Esophagus squamous epithelium (tissue), 5 donors: ENCODE measurements around the gene HELB. TPM values are rescaled to one million over a fixed set of nuclear protein-coding genes. Genes with fewer than 3 reads are reported as not detected.

Source experiments
- DNase-seq: peaks from one replicate; lab custom pipeline; 2025; lab: John Stamatoyannopoulos, UW
- H3K27ac ChIP-seq, 4 donors: fragments of 200-600 bp; sonication (generic); one replicate each; pipeline ENCODE4 v1.5.1; 2016 to 2019; ENCODE audit warnings: mild to moderate bottlenecking in 1 of 4
- H3K27me3 ChIP-seq, 4 donors: fragments of 200-600 bp; sonication (generic); 1 replicate in 3 of 4; 2 replicates in 1 of 4; pipeline versions ENCODE4 v1.5.1 to v1.6.0; 2017 to 2021; ENCODE audit warnings: antibody characterized with exemption in 1 of 4
- H3K36me3 ChIP-seq, 3 donors: fragments of 200-600 bp; sonication (generic); one replicate each; pipeline ENCODE4 v1.5.1; 2016 to 2019
- H3K4me1 ChIP-seq, 3 donors: fragments of 200-600 bp; sonication (generic); one replicate each; pipeline ENCODE4 v1.5.1; 2017 to 2019
- H3K4me3 ChIP-seq, 4 donors: fragments of 200-600 bp; sonication (generic); 1 replicate in 3 of 4; 2 replicates in 1 of 4; pipeline ENCODE4 v1.5.1; 2016 to 2019; ENCODE audit warnings: mild to moderate bottlenecking in 2 of 4, moderate library complexity in 1 of 4
- H3K9me3 ChIP-seq, 3 donors: fragments of 200-600 bp; sonication (generic); one replicate each; pipeline ENCODE4 v1.5.1; 2016 to 2019
- CTCF ChIP-seq, 6 experiments: fragments of 450-650 bp in 4 of 6; fragments of 200-600 bp in 2 of 6; sonication (generic) in 2 of 6; IDR thresholded peaks; one replicate each; pipeline ENCODE4 v1.5.1; 2016 to 2019; ENCODE audit warnings: antibody characterized with exemption in 6 of 6, mild to moderate bottlenecking in 4 of 6, moderate library complexity in 4 of 6
- POLR2A ChIP-seq, 4 donors: fragments of 450-650 bp; IDR thresholded peaks; one replicate each; pipeline ENCODE4 v1.6.1; 2017; ENCODE audit warnings: antibody characterized with exemption in 4 of 4, mild to moderate bottlenecking in 4 of 4, moderate library complexity in 3 of 4
- WGBS, 2 donors: methylation state at CpG; one replicate each; pipeline ENCODE4 v1.1.5; 2018; 5-methylcytosine and 5-hydroxymethylcytosine counted together
- intact Hi-C: fragments of 100-400 bp; cut with DNase I; formaldehyde crosslinking; loops from one replicate; pipeline ENCODE4 v1.15.0; 2022
- total RNA-seq, 4 donors: library from RNA; depleted of rRNA; stranded (reverse); fragments of >200 nt; gene quantifications; one replicate each; pipeline ENCODE4 v1.1.0, GENCODE V29; 2016
- donor health status: DM: yes; HTN: yes; CAD: no.

HELB gene
- total RNA-seq, 4 donors from 2014 or later, result 0.76 to 5.3 (median 1.8) TPM

- H3K9me3 ChIP-seq, result no peaks in the 10 kb centered on the region
- no peaks in the 10 kb centered on the region for H3K4me1 ChIP-seq
- H3K27me3 ChIP-seq, result no peaks in the 10 kb centered on the region
- H3K27ac ChIP-seq, result no peak overlapping the region
- peaks cover 0 to 57% (median 0%) of the 10 kb centered on the region in 3 donors for H3K36me3 ChIP-seq
- TF ChIP-seq POLR2A (IDR thresholded peaks at IDR 0.05), result no peak
- no peak for TF ChIP-seq CTCF (IDR thresholded peaks at IDR 0.05)
- no peak overlapping the region for H3K4me3 ChIP-seq
- no peak for DNase-seq
- intact Hi-C loops, result no loop called here
- WGBS, 2 donors, result 87 to 100% methylated on average over 1 of the region's 1 CpG
These were observed 20.7 kb downstream of the HELB start for GRCh38 chr12:66323017-66323416.

GRCh38 chr12:66329941-66330340 lies 27.6 kb downstream of the HELB start:
- Histone ChIP-seq H3K4me1 (no peaks in the 10 kb centered on the region), H3K4me3 (no peak overlapping the region), H3K9me3 (no peaks in the 10 kb centered on the region), H3K36me3 (peaks cover 0 to 34% (median 0%) of the 10 kb centered on the region in 3 donors), H3K27me3 (no peaks in the 10 kb centered on the region), H3K27ac (no peak overlapping the region)
- DNase-seq, result no peak
- intact Hi-C loops, result no loop called here
- WGBS, 2 donors, result 48 to 54% methylated on average over 5 of the region's 5 CpGs
- TF ChIP-seq CTCF (IDR thresholded peaks at IDR 0.05) (no peak), POLR2A (IDR thresholded peaks at IDR 0.05) (no peak)

DNA sequence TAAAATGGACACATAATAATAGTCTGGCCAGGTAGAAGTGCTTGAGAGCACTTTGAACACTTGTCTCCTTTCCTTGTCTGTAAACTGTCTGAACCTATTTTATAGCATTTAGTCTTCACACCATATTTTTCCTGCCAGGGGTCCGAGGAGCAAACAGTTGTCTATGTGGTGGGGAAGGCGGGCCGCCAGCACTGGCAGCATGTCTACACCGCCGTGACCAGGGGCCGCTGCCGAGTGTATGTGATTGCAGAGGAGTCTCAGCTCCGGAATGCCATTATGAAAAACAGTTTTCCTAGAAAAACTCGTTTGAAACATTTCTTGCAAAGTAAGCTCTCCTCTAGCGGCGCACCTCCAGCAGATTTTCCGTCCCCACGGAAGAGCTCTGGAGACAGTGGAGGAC lies 28.7 kb downstream of the HELB start:
- Histone ChIP-seq H3K4me1 (no peaks in the 10 kb centered on the region), H3K27me3 (no peaks in the 10 kb centered on the region), H3K27ac (no peak overlapping the region), H3K36me3 (peaks cover 0 to 24% (median 0%) of the 10 kb centered on the region in 3 donors), H3K9me3 (no peaks in the 10 kb centered on the region), H3K4me3 (no peak overlapping the region)
- TF ChIP-seq POLR2A (IDR thresholded peaks at IDR 0.05) (no peak), CTCF (IDR thresholded peaks at IDR 0.05) (no peak)
- 88 to 96% methylated on average over 13 of the region's 13 CpGs for WGBS, 2 donors
- DNase-seq, result no peak
- intact Hi-C loops, result no loop called here

GRCh38 chr12:66331814-66332213 lies 29.5 kb downstream of the HELB start:
- DNase-seq, result no peak
- no peak overlapping the region for H3K4me3 ChIP-seq
- no peaks in the 10 kb centered on the region for H3K9me3 ChIP-seq
- 94 to 95% methylated on average over 1 of the region's 1 CpG for WGBS, 2 donors
- H3K27me3 ChIP-seq, result no peaks in the 10 kb centered on the region
- intact Hi-C loops, result no loop called here
- H3K36me3 ChIP-seq, result peaks cover 0 to 16% (median 0%) of the 10 kb centered on the region in 3 donors
- H3K4me1 ChIP-seq, result no peaks in the 10 kb centered on the region
- no peak overlapping the region for H3K27ac ChIP-seq
- no peak for TF ChIP-seq CTCF (IDR thresholded peaks at IDR 0.05)
- TF ChIP-seq POLR2A (IDR thresholded peaks at IDR 0.05), result no peak

DNA sequence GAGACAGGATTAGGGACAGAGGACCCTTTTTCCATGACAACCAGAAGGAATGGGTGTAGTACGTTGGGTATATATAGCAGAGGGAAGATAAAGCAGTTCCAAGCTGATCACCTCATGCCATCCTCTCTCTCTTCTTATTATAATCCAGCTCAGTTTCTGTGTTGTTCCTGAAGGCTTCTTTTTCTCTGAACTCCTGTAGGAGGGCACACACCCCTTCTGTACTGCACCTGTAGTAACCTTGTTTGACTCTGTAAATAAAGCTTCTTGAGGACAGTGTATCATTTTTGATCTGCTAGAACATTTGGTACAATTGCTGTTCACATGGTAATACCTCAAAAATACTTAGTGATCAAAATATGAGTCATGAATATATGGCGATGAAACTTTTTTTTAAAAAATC lies 33.5 kb downstream of the HELB start:
- peaks cover 0 to 52% (median 8%) of the 10 kb centered on the region in 3 donors for H3K36me3 ChIP-seq
- no peak for DNase-seq
- 81 to 90% methylated on average over 2 of the region's 2 CpGs for WGBS, 2 donors
- no peaks in the 10 kb centered on the region for H3K4me1 ChIP-seq
- H3K27me3 ChIP-seq, result no peaks in the 10 kb centered on the region
- no peak overlapping the region for H3K27ac ChIP-seq
- TF ChIP-seq CTCF (IDR thresholded peaks at IDR 0.05), result no peak
- no peak for TF ChIP-seq POLR2A (IDR thresholded peaks at IDR 0.05)
- H3K4me3 ChIP-seq, result no peak overlapping the region
- peaks cover 0 to 6% (median 4%) of the 10 kb centered on the region in 3 donors for H3K9me3 ChIP-seq
- intact Hi-C loops, result no loop called here
